ENCODE measurements around the gene C17orf50.

DNA sequence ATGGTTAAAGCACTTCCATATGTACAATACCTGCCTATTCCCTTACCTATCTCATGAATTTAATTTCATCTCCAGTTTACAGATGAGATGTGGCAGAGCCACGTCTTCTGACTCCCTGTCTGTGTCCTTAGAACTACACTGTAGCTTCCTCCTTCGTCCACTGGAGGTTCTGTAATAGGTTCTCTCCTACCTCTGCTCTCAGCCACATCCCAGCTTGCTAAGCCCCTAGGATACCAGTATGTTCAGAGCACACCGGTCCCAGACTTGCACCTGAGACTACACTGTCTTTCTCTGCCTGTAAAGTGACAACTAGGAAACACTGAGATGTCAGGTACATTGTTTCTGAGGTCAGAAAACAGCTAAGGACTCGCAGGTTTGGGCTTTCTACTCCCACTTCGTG lies 33.1 kb upstream of the C17orf50 start:
- TF ChIP-seq CTCF (optimal IDR thresholded peaks at IDR 0.05 in 1 of 3, IDR thresholded peaks at IDR 0.05 in 1 of 3, conservative IDR thresholded peaks at IDR 0.05 in 1 of 3; ENCODE audit: extremely low read depth in 1 of 3, insufficient read depth in 2 of 3, low read length in 3 of 3) = no peak
- TF ChIP-seq EZH2 (IDR thresholded peaks at IDR 0.05; ENCODE audit: low read length) = no peak
